Psoas muscle (tissue), 8 donors: Measurements from ENCODE around the gene PAXIP1. TPM values are rescaled to one million over a fixed set of nuclear protein-coding genes. Genes with fewer than 3 reads are reported as not detected.

Source experiments
- ATAC-seq, 4 donors: fragments of 200-7000 bp; cut with Tn5 transposase; one replicate each; pipeline ENCODE4 v1.9.1; 2020; ENCODE audit warnings: moderate library complexity in 3 of 4, mild to moderate bottlenecking in 2 of 4
- DNase-seq, 2 donors: peaks; one replicate each; pipeline ENCODE4 v3.0.0-alpha.2; 2020
- H3K27ac ChIP-seq: fragments of 200-600 bp; one replicate; pipeline ENCODE4 v1.8.0; 2022
- H3K27me3 ChIP-seq, 3 donors: fragments of 200-600 bp in 1 of 3; one replicate each; pipeline versions ENCODE4 v1.6.1 to v1.8.0; 2013 to 2022; ENCODE audit warnings: low read length in 2 of 3, mild to moderate bottlenecking in 2 of 3, moderate library complexity in 1 of 3; ENCODE audit not compliant: insufficient read depth in 3 of 3
- H3K36me3 ChIP-seq, 2 donors: fragments of 200-600 bp in 1 of 2; one replicate each; pipeline versions ENCODE4 v1.6.1 to v1.8.0; 2013 to 2022; ENCODE audit warnings: low read depth in 1 of 2, mild to moderate bottlenecking in 1 of 2, moderate library complexity in 1 of 2; ENCODE audit not compliant: insufficient read depth in 1 of 2
- H3K4me1 ChIP-seq: fragments of 200-600 bp; one replicate; pipeline ENCODE4 v1.8.0; 2022
- H3K4me3 ChIP-seq: fragments of 200-600 bp; one replicate; pipeline ENCODE4 v1.8.0; 2022; ENCODE audit warnings: mild to moderate bottlenecking
- H3K9me3 ChIP-seq: fragments of 200-600 bp; one replicate; pipeline ENCODE4 v1.8.0; 2022
- WGBS, 3 donors: extraction: QIAGEN DNeasy Blood & Tissue Kit; methylation state at CpG; one replicate each; pipeline versions ENCODE4 v1.1.6 to v1.1.7; 2013; 5-methylcytosine and 5-hydroxymethylcytosine counted together
- intact Hi-C, 2 donors: fragments of 100-400 bp; cut with DNase I; formaldehyde crosslinking; loops; one replicate each; pipeline versions ENCODE4 v1.11.0 to v1.14.2; 2022
- long read RNA-seq, 2 donors: library from polyadenylated mRNA; unstranded; transcript quantifications; one replicate each; pipeline ENCODE4 v2.0.0, GENCODE V29; 2021
- polyA plus RNA-seq, 3 donors: library from polyadenylated mRNA; stranded (reverse); fragments of 200-250 nt; gene quantifications; one replicate each; pipeline ENCODE4 v1.2.3, GENCODE V29; 2013
- total RNA-seq, 4 donors: library from RNA; stranded (reverse); fragmentation: NEBNext Ultra II Directional in 2 of 4; extraction: Animal tissue kit (Norgen Biotek cat#: 25700) in 2 of 4; gene quantifications; one replicate each; pipeline versions ENCODE4 v1.2.1 to v1.2.4, GENCODE V29; 2021 to 2023
- TF ChIP-seq, protein P1 (sequence below): fragments of 200-600 bp; IDR thresholded peaks from one replicate; pipeline ENCODE4 v1.8.0; 2022; ENCODE audit warnings: antibody characterized with exemption
- donor health status: healthy with polysubstance abuse.
- donor health status: DM: no; HTN: no; CAD: no; lungs with moderate emphysema.
- donor health status: Bipolar disorder and iron deficiency.
- donor health status: healthy.
- donor health status: DM: yes; HTN: yes; CAD: no.
- donor health status: DM: no; HTN: no; CAD: no.
- donor health status: DM: no; HTN: no; CAD: no.
- donor health status: DM: yes; HTN: yes; CAD: no.

PAXIP1 gene, protein sequence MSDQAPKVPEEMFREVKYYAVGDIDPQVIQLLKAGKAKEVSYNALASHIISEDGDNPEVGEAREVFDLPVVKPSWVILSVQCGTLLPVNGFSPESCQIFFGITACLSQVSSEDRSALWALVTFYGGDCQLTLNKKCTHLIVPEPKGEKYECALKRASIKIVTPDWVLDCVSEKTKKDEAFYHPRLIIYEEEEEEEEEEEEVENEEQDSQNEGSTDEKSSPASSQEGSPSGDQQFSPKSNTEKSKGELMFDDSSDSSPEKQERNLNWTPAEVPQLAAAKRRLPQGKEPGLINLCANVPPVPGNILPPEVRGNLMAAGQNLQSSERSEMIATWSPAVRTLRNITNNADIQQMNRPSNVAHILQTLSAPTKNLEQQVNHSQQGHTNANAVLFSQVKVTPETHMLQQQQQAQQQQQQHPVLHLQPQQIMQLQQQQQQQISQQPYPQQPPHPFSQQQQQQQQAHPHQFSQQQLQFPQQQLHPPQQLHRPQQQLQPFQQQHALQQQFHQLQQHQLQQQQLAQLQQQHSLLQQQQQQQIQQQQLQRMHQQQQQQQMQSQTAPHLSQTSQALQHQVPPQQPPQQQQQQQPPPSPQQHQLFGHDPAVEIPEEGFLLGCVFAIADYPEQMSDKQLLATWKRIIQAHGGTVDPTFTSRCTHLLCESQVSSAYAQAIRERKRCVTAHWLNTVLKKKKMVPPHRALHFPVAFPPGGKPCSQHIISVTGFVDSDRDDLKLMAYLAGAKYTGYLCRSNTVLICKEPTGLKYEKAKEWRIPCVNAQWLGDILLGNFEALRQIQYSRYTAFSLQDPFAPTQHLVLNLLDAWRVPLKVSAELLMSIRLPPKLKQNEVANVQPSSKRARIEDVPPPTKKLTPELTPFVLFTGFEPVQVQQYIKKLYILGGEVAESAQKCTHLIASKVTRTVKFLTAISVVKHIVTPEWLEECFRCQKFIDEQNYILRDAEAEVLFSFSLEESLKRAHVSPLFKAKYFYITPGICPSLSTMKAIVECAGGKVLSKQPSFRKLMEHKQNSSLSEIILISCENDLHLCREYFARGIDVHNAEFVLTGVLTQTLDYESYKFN
- 1 to 10 TPM; 4.5 to 7.3 (median 6.5) TPM for total RNA-seq
- 1 to 10 TPM; 3.5 to 7.1 (median 5.7) TPM for polyA plus RNA-seq
- long read RNA-seq, donor 1, partial matches to known transcripts, result 0 of 2 reads
- long read RNA-seq, donor 1, other reads (novel, unspliced or antisense), result 0 of 2 reads
- long read RNA-seq, donor 2, partial matches to known transcripts, result 2 of 4 reads
- long read RNA-seq, donor 2, other reads (novel, unspliced or antisense), result 1 of 4 reads

DNA sequence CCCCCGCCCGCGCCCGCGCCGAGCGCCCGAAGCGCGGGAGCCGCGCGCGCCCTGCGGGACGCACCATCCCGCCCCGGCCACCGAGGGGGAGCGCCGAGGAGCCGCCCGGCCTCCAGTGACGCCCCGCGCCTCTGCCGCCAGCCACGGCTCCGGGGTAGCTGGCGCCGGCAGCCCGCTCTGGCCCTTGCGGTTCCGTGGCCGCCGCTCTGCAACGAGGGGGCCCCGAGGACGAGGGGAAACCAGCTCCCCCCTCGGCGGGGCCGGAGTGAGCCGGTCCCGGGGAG, at the start of gene PAXIP1:
Gene PAXIP1 (minus strand): TSS at position 33 of the 284 bp plus-strand sequence. CDS start 195 bp downstream, outside the sequence.
- peak within 1 kb of the TSS; percentile 95 for H3K4me3 ChIP-seq
- intact Hi-C loops, result loop anchor here in 1 of 2 donors (5.0 kb wide), 1 partner anchor 294 kb away; the partner anchor contains the start of gene INSIG1
- no peaks in the 10 kb centered on the region for H3K9me3 ChIP-seq
- ATAC-seq (peak; percentile 73 to 79 (median 78)), DNase-seq (peak; percentile 65 to 77)
- WGBS, 3 donors, result 0% methylated on average over 7 to 44 of the region's 44 CpGs
- TF ChIP-seq, protein P1, sequence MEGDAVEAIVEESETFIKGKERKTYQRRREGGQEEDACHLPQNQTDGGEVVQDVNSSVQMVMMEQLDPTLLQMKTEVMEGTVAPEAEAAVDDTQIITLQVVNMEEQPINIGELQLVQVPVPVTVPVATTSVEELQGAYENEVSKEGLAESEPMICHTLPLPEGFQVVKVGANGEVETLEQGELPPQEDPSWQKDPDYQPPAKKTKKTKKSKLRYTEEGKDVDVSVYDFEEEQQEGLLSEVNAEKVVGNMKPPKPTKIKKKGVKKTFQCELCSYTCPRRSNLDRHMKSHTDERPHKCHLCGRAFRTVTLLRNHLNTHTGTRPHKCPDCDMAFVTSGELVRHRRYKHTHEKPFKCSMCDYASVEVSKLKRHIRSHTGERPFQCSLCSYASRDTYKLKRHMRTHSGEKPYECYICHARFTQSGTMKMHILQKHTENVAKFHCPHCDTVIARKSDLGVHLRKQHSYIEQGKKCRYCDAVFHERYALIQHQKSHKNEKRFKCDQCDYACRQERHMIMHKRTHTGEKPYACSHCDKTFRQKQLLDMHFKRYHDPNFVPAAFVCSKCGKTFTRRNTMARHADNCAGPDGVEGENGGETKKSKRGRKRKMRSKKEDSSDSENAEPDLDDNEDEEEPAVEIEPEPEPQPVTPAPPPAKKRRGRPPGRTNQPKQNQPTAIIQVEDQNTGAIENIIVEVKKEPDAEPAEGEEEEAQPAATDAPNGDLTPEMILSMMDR, result no peak
- H3K27ac ChIP-seq, result peak within 1 kb of the TSS; percentile 97
- peaks cover 0 to 34% of the 10 kb centered on the region in 2 donors for H3K36me3 ChIP-seq
- H3K4me1 ChIP-seq, result peaks cover 20% of the 10 kb centered on the region
- no peaks in the 10 kb centered on the region for H3K27me3 ChIP-seq

DNA sequence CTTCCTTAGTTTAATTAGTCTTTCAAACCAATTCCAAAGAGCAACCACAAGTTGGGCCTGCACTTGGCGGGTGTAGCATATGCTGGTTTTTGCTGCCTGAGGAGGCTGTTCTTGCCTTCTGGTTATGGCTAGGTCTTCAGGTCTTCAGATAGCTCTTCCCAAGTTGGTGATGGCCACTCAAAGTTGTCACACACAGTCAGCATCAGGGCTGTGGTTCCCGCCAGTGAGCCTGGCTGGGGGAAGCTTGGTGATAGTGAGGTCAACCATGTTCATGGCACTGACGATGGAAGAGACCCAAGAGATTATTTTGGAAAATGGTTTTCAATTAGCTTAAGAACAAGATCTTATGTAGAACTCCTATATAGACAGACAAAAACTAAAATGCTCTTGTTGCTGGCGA, 48.4 kb upstream of the PAXIP1 start:
- Histone ChIP-seq H3K4me1 (no peaks in the 10 kb centered on the region), H3K4me3 (no peak overlapping the region), H3K9me3 (no peaks in the 10 kb centered on the region), H3K36me3 (no peaks in the 10 kb centered on the region), H3K27ac (no peak overlapping the region), H3K27me3 (peaks cover 0 to 2% (median 0%) of the 10 kb centered on the region in 3 donors)
- TF ChIP-seq, protein P1, result no peak
- intact Hi-C loops, result no loop called here
- ATAC-seq (no peak), DNase-seq (no peak)
- WGBS, 3 donors, result 86 to 91% (median 89%) methylated on average over 4 of the region's 4 CpGs

DNA sequence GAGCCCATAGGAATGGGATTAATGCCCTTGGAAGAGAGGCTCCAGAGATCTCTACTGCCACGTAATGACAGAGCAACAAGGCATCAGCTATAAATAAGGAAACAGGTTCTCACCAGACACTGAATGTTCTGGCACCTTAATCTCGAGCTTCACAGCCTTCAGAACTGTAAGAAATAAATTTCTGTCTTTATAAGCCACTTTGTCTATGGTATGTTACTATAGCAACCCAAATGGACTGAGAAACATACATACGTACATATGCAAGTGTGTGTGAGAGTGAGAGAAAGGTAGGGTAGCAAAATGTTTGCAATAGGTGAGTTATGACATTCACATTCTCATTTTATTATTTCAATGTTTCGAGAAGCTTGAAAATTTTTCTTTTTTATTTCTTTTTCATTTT, 45.1 kb upstream of the PAXIP1 start:
- WGBS, 3 donors, result 57 to 58% (median 58%) methylated on average over 4 of the region's 4 CpGs
- ATAC-seq, result no peak
- intact Hi-C loops, result no loop called here

DNA sequence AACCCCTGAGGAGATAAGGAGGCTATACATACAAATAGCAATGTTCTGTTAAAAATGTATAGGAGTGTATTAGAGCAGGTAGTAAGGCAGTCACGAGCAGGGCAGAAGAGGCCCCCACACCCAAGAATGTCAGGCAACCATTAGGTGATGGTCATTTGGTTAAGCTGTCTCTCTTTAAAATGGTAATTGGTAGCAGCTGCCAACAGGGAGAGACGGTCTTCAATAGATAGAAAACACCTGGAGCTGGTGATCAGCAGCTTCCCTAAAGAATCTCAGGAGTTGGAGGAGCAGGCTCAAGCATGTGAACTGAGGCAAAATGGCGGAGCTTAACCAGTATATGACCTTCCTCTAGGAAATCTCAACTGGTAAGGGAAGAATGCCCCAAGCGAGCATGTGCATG, 40.8 kb upstream of the PAXIP1 start:
- intact Hi-C loops, result no loop called here
- peaks cover 0 to 7% (median 3%) of the 10 kb centered on the region in 3 donors for H3K27me3 ChIP-seq
- H3K36me3 ChIP-seq, result no peaks in the 10 kb centered on the region
- TF ChIP-seq, protein P1, result no peak
- H3K9me3 ChIP-seq, result no peaks in the 10 kb centered on the region
- 55 to 59% (median 57%) methylated on average over 4 of the region's 4 CpGs for WGBS, 3 donors
- ATAC-seq, result no peak
- no peak for DNase-seq
- no peak overlapping the region for H3K4me3 ChIP-seq
- H3K4me1 ChIP-seq, result no peaks in the 10 kb centered on the region
- no peak overlapping the region for H3K27ac ChIP-seq

More for the DNA sequence above, 45.1 kb upstream of the PAXIP1 start:
- no peaks in the 10 kb centered on the region for H3K9me3 ChIP-seq
- no peak overlapping the region for H3K4me3 ChIP-seq
- peaks cover 0 to 2% (median 0%) of the 10 kb centered on the region in 3 donors for H3K27me3 ChIP-seq
- H3K27ac ChIP-seq, result no peak overlapping the region
- no peaks in the 10 kb centered on the region for H3K4me1 ChIP-seq
- TF ChIP-seq, protein P1, result no peak
- H3K36me3 ChIP-seq, result no peaks in the 10 kb centered on the region
- DNase-seq, result no peak
